GM23248 (cell line): ENCODE measurements around the gene RAPSN. TPM values are rescaled to one million over a fixed set of nuclear protein-coding genes. Genes with fewer than 3 reads are reported as not detected.

Experiments
- DNase-seq: peaks from one replicate; pipeline ENCODE4 v3.0.0-alpha.2; 2015
- H2AFZ ChIP-seq: fragments of 200-600 bp; sonication (generic); 2 replicates; pipeline ENCODE4 v1.6.1; 2016; ENCODE audit warnings: antibody characterized with exemption
- H3F3A ChIP-seq: fragments of 200-600 bp; sonication (generic); 2 replicates; pipeline ENCODE4 v1.6.1; 2016; ENCODE audit warnings: mild to moderate bottlenecking, antibody characterized with exemption, mixed run types; ENCODE audit not compliant: insufficient read depth
- H3K27ac ChIP-seq: fragments of 200-600 bp; sonication (generic); 2 replicates; pipeline ENCODE4 v1.5.1; 2016; ENCODE audit warnings: mild to moderate bottlenecking
- H3K27me3 ChIP-seq: fragments of 200-600 bp; sonication (generic); replicated peaks from 2 replicates; pipeline ENCODE4 v1.6.1; 2016; ENCODE audit warnings: mild to moderate bottlenecking; ENCODE audit not compliant: insufficient read depth
- H3K36me3 ChIP-seq: fragments of 200-600 bp; sonication (generic); 2 replicates; pipeline ENCODE4 v1.6.1; 2016; ENCODE audit warnings: low read depth, mild to moderate bottlenecking
- H3K4me1 ChIP-seq: fragments of 200-600 bp; sonication (generic); 2 replicates; pipeline ENCODE4 v1.6.1; 2016; ENCODE audit warnings: mild to moderate bottlenecking; ENCODE audit not compliant: insufficient read depth
- H3K4me2 ChIP-seq: fragments of 200-600 bp; sonication (generic); one replicate; pipeline ENCODE4 v1.6.1; 2016; ENCODE audit warnings: mild to moderate bottlenecking; ENCODE audit not compliant: unreplicated experiment
- H3K4me3 ChIP-seq: fragments of 200-600 bp; sonication (generic); 2 replicates; pipeline ENCODE4 v1.5.1; 2016; ENCODE audit warnings: mild to moderate bottlenecking
- H3K79me2 ChIP-seq: fragments of 200-600 bp; sonication (generic); 2 replicates; pipeline ENCODE4 v1.6.1; 2016; ENCODE audit warnings: mild to moderate bottlenecking; ENCODE audit not compliant: insufficient read depth
- H3K9ac ChIP-seq: fragments of 200-600 bp; sonication (generic); 2 replicates; pipeline ENCODE4 v1.6.1; 2016; ENCODE audit warnings: mild to moderate bottlenecking
- H3K9me2 ChIP-seq: fragments of 200-600 bp; sonication (generic); 2 replicates; pipeline ENCODE4 v1.6.1; 2016; ENCODE audit warnings: mixed run types, mild to moderate bottlenecking, moderate library complexity; ENCODE audit not compliant: insufficient read depth
- H3K9me3 ChIP-seq: fragments of 200-600 bp; sonication (generic); one replicate; pipeline ENCODE4 v1.6.1; 2017; ENCODE audit warnings: low read depth
- H4K20me1 ChIP-seq: fragments of 200-600 bp; sonication (generic); 2 replicates; pipeline ENCODE4 v1.6.0; 2016; ENCODE audit not compliant: insufficient read depth
- EZH2 ChIP-seq: fragments of 200-600 bp; sonication (generic); IDR thresholded peaks from 2 replicates; pipeline ENCODE4 v1.6.1; 2018; ENCODE audit warnings: antibody characterized with exemption, mild to moderate bottlenecking; ENCODE audit not compliant: insufficient read depth, poor library complexity, severe bottlenecking
- EZH2phosphoT487 ChIP-seq: fragments of 200-600 bp; sonication (generic); IDR thresholded peaks from 2 replicates; pipeline ENCODE4 v1.6.1; 2018; ENCODE audit warnings: antibody characterized with exemption, moderate library complexity, mild to moderate bottlenecking, low read depth; ENCODE audit not compliant: insufficient read depth
- WGBS, 2 experiments: methylation state at CpG; one replicate each; pipeline ENCODE4 v1.1.6; 2015 to 2017; ENCODE audit warnings: low lambda C conversion rate in 2 of 2, low coverage in 1 of 2; ENCODE audit errors: missing lambda C conversion rate in 2 of 2; 5-methylcytosine and 5-hydroxymethylcytosine counted together
- in situ Hi-C: fragments of 300-500 bp; cut with MboI; formaldehyde crosslinking; loops from 2 replicates; pipeline ENCODE4 v1.15.0; 2020
- polyA plus RNA-seq: library from polyadenylated mRNA; unstranded; fragments of >200 nt; fragmentation: Nextera tagmentation; extraction: Ambion mirVana; gene quantifications from 2 replicates; pipeline ENCODE4 v1.2.1, GENCODE V29; 2016
- total RNA-seq: library from RNA; depleted of rRNA; stranded (reverse); fragments of >200 nt; shearing (Covaris generic); gene quantifications from 2 replicates; pipeline ENCODE4 v1.2.3, GENCODE V29; 2014; rRNA removed

The RAPSN gene
- total RNA-seq (0.13 and 0.22 TPM in 2 replicates), polyA plus RNA-seq (0.11 TPM in 1 of 2 replicates, not detected in the other)

DNA sequence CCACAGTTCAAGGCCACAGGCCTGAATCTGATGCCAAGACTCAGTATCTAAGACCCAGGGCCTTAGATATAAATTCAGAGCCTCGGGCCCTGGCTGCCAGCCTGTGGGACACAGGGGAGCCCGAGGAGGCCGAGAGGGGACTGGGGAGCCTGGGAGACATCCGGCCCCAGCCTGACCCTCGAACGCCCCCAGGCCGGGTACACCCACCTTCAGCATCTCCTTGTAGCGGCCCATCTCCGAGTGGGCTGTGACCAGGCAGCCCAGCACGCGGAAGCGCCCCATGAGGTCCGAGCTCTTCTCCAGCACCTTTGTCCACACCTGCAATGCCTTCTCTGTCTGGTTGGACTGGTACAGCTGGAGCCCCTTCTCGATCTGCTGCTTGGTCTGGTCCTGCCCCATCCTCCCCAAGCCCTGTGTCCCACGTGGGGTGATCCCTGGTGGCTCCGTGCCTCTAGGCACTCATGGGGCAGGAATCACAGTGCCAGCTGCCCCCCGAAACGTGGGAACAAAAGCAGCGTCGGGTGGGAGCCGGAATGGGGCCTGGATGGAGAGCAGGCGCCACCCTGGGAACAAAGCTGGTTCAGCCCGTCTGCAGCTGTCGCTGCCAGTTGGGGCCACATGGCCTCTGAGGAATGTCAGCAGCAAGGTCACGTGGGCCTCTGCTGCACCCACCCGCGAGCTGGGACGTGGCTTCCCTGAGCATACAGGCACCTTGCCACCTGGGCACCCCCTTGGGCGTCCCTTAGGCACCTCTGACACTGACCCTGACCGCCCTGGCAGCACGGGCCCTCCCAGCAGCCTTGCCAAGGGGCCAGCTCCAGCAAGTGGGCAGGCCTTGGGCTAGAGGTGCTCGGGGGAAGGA, at the start of gene RAPSN:
Gene RAPSN (minus strand): TSS at position 571 of the 862 bp plus-strand sequence. CDS start 172 bp downstream, at position 399.
- no peaks in the 10 kb centered on the region for H3K36me3 ChIP-seq
- in situ Hi-C loops, result loop anchor here (10.0 kb wide), 1 partner anchor 74 kb away; the partner anchor contains the start of gene SPI1
- H3K27ac ChIP-seq, result no peak within 1 kb of the TSS
- DNase-seq, result no peak
- H3K9ac ChIP-seq, result no peak within 1 kb of the TSS
- H3K79me2 ChIP-seq, result no peaks in the 10 kb centered on the region
- no peaks in the 10 kb centered on the region for H4K20me1 ChIP-seq
- no peak within 1 kb of the TSS for H2AFZ ChIP-seq
- WGBS, 2 experiments, result 75 to 79% methylated on average over 31 to 32 of the region's 32 CpGs
- no peaks in the 10 kb centered on the region for H3K9me2 ChIP-seq
- no peaks in the 10 kb centered on the region for H3F3A ChIP-seq
- H3K9me3 ChIP-seq, result no peaks in the 10 kb centered on the region
- H3K4me1 ChIP-seq, result no peaks in the 10 kb centered on the region
- no peaks in the 10 kb centered on the region for H3K27me3 ChIP-seq
- no peak within 1 kb of the TSS for H3K4me2 ChIP-seq
- H3K4me3 ChIP-seq, result no peak within 1 kb of the TSS
- no peak for TF ChIP-seq EZH2
- no peak for TF ChIP-seq EZH2phosphoT487

DNA sequence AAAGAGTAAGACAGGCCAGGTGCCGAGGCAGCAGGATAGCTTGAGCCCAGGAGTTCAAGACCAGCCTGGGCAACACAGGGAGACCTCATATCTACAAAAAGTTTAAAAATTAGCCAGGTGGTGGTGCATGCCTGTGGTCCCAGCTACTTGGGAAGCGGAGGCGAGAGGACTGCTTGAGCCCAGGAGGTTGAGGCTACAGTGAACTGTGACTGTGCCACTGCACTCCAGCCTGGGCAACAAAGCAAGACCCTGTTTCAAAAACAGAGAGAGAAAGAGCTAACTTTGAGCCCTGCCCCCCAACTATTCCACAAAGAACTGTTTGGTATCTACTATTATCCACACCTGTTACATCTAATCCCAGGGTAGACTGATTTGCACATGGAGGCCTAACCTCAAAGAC, 49.2 kb upstream of the RAPSN start:
- DNase-seq, result no peak
- H3K27me3 ChIP-seq, result no peaks in the 10 kb centered on the region
- in situ Hi-C loops, result no loop called here

DNA sequence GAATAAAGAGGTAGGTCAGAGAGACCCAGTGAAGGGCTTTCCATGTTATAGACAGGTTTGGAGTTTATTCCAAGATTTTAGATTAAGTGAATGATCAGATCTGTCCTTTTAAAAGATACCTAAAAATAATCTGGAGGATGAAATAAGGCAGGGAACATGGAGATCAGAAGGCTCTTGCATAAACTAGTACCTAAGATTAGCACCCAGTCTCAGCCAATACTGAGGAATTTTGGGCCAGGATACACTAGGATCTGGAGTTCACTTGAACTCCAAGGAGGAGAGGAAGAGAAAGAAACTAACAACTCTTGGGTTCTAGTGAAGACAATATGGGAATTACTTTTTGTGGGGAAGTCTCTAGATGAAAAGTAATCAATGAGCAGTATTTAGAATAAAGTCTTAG, 47.9 kb upstream of the RAPSN start:
- Histone ChIP-seq H2AFZ (no peak overlapping the region), H3K36me3 (no peaks in the 10 kb centered on the region; the same call in 1 of the 2 replicates), H3K4me1 (peaks cover 25% of the 10 kb centered on the region), H3K9me3 (no peaks in the 10 kb centered on the region), H3K4me3 (no peak overlapping the region), H4K20me1 (peaks cover 10% of the 10 kb centered on the region), H3K9me2 (no peaks in the 10 kb centered on the region), H3K4me2 (no peak overlapping the region), H3K27me3 (no peaks in the 10 kb centered on the region), H3F3A (peaks cover 29% of the 10 kb centered on the region), H3K9ac (no peak overlapping the region), H3K27ac (no peak overlapping the region), H3K79me2 (peaks cover 100% of the 10 kb centered on the region)
- TF ChIP-seq EZH2 (no peak), EZH2phosphoT487 (no peak)
- DNase-seq, result no peak
- in situ Hi-C loops, result no loop called here

More for the DNA sequence above, 49.2 kb upstream of the RAPSN start:
- Histone ChIP-seq H3K9me3 (no peaks in the 10 kb centered on the region), H3K9me2 (no peaks in the 10 kb centered on the region), H3K4me2 (no peak overlapping the region), H4K20me1 (peaks cover 14% of the 10 kb centered on the region), H3K79me2 (peaks cover 100% of the 10 kb centered on the region), H3K27ac (no peak overlapping the region), H3K4me1 (peaks cover 25% of the 10 kb centered on the region), H3K4me3 (no peak overlapping the region), H3K9ac (no peak overlapping the region), H2AFZ (no peak overlapping the region), H3F3A (peaks cover 29% of the 10 kb centered on the region), H3K36me3 (no peaks in the 10 kb centered on the region; the same call in 1 of the 2 replicates)
- WGBS, 2 experiments, result 94 to 98% methylated on average over 3 of the region's 3 CpGs
- TF ChIP-seq EZH2, result no peak
- TF ChIP-seq EZH2phosphoT487, result no peak

DNA sequence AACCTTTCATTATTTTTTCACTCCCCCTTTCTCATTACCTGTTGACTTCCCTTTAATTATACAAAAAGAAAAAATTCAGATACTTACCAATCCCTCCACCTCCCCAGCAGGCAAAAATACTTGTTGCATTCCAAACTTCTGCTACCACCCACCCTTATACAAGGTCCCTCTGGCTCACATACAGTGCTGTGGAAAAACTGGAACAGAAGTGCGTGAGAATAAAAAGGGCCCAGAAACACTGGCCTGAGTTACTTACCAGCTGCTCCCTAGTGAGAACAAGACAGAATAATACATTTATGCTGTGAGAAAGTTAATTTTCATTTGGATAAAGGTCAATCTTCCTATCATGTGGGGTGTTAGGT, 46.9 kb upstream of the RAPSN start:
- WGBS, 2 experiments, result 18 to 19% methylated on average over 1 of the region's 1 CpG
- H3K9me3 ChIP-seq, result no peaks in the 10 kb centered on the region
- peaks cover 25% of the 10 kb centered on the region for H3K4me1 ChIP-seq
- H3K4me2 ChIP-seq, result peak overlapping the region; percentile 40
- peaks cover 10% of the 10 kb centered on the region for H4K20me1 ChIP-seq
- peak overlapping the region; percentile 6; the same call in 1 of the 2 replicates for H3K4me3 ChIP-seq
- DNase-seq, result peak; percentile 41
- no peaks in the 10 kb centered on the region for H3K9me2 ChIP-seq
- TF ChIP-seq EZH2 (no peak), EZH2phosphoT487 (no peak)
- peaks cover 100% of the 10 kb centered on the region for H3K79me2 ChIP-seq
- in situ Hi-C loops, result no loop called here
- H3K36me3 ChIP-seq, result no peaks in the 10 kb centered on the region; the same call in 1 of the 2 replicates
- peak overlapping the region; percentile 87 for H3K27ac ChIP-seq
- no peaks in the 10 kb centered on the region for H3K27me3 ChIP-seq
- peaks cover 29% of the 10 kb centered on the region for H3F3A ChIP-seq
- H2AFZ ChIP-seq, result no peak overlapping the region
- peak overlapping the region; percentile 69 for H3K9ac ChIP-seq
